Measurements from ENCODE around the gene STUM. TPM values are rescaled to one million over a fixed set of nuclear protein-coding genes. Genes with fewer than 3 reads are reported as not detected.

STUM gene
- total RNA-seq, 1 donor from 2014 or later = 0.55 TPM

DNA sequence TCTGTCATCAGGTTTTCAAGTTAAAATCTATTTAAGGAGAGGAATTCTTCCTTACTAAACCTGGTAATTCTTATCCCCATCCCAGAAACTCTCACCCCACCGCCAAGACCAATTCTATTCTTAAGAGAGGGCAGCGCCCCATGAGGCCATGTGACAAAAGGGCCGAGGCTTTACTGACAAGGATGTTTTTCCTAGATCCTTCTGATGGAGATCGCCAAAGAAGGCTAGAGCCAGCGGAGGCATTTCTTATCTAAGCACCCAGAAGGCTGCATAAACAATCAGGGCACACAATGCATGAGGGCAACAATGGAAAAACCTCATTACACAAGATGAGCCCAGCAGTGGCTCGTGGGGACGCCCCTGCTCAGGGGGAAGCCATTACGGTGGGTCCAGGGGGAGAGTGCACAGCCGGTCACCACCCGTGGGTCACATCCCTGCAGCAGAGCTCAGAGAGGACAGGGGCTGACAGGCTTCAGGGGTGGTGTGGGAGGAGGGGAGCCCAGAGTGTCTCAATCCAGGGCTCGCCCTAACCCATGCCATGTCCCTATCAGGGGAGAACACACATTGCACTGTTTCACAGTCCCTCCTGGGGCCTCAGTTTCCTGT, 101.8 kb downstream of the STUM start:
- Mint-ChIP-seq H3K4me3 (ENCODE audit: low read depth) (no peak overlapping the region), H3K27ac (no peak overlapping the region)

DNA sequence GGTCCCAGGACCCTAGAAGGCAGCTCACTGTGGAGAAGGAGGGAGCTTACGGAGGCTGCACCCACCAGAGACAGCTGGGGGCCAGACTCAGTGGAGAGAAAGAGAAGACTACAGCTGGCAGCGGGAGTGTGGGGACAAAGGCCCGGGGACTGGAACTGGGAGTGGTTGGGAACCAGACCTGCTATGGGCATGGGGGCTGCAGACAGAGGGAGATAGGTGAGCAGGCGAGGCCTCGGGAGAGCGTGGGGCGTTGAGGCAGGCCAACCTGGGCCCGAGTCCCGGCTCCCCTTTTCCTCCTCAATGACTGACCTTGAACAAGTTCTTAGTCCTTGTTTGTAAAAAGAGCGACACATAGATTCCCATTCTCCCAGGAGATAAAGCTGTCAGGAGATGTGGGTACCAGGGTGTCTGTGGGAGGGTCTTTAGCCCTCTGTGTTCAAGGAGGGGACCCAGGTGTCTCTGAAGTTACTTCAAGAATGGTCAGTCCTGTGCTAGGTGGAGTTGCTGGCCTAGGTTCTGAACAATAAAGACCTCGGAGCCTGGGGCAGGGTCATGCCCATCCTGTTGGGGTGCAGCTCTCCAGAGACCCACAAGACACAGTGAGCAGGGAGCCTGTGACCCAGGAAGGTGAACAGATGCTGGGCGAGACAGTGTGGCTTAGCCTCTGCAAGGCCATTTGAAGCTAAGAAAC, 102.6 kb downstream of the STUM start:
- Mint-ChIP-seq H3K27ac (no peak overlapping the region), H3K4me1 (ENCODE audit: low read depth) (peaks cover 5% of the 10 kb centered on the region), H3K36me3 (ENCODE audit: insufficient read depth) (no peaks in the 10 kb centered on the region), H3K4me3 (ENCODE audit: low read depth) (no peak overlapping the region), H3K9me3 (ENCODE audit: low read depth) (no peaks in the 10 kb centered on the region), H3K27me3 (peaks cover 8% of the 10 kb centered on the region)
- DNase-seq (ENCODE audit: low spot score, unreplicated experiment) = no peak
- TF ChIP-seq, protein P1, sequence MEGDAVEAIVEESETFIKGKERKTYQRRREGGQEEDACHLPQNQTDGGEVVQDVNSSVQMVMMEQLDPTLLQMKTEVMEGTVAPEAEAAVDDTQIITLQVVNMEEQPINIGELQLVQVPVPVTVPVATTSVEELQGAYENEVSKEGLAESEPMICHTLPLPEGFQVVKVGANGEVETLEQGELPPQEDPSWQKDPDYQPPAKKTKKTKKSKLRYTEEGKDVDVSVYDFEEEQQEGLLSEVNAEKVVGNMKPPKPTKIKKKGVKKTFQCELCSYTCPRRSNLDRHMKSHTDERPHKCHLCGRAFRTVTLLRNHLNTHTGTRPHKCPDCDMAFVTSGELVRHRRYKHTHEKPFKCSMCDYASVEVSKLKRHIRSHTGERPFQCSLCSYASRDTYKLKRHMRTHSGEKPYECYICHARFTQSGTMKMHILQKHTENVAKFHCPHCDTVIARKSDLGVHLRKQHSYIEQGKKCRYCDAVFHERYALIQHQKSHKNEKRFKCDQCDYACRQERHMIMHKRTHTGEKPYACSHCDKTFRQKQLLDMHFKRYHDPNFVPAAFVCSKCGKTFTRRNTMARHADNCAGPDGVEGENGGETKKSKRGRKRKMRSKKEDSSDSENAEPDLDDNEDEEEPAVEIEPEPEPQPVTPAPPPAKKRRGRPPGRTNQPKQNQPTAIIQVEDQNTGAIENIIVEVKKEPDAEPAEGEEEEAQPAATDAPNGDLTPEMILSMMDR (IDR thresholded peaks at IDR 0.05; ENCODE audit: unreplicated experiment) = no peak

More for the DNA sequence above, 101.8 kb downstream of the STUM start:
- no peaks in the 10 kb centered on the region for H3K36me3 Mint-ChIP-seq (ENCODE audit: insufficient read depth)
- H3K9me3 Mint-ChIP-seq (ENCODE audit: low read depth) = no peaks in the 10 kb centered on the region
- TF ChIP-seq, protein P1 (IDR thresholded peaks at IDR 0.05; ENCODE audit: unreplicated experiment) = peak; percentile 47
- peaks cover 4% of the 10 kb centered on the region for H3K4me1 Mint-ChIP-seq (ENCODE audit: low read depth)
- peaks cover 8% of the 10 kb centered on the region for H3K27me3 Mint-ChIP-seq
- DNase-seq (ENCODE audit: low spot score, unreplicated experiment) = no peak

DNA sequence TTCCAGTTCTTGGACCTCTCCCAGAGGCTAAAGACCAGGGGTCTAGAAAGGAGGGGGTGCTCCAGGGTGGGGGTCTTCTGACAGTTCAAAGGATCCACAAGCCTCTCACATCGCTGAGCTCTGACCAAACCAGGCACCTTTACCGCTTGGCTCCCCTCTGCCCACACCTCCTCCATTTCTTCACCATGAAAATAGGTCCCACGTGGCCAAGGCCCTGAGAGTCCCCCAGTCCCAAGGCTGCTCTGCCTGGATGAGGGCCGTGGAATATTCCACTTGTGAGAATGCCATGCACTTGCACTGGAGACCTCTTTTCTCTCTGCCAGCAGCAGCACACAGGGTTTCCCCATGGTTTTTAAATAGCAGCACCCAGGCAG, 103.2 kb downstream of the STUM start:
- Mint-ChIP-seq H3K4me3 (ENCODE audit: low read depth) (no peak overlapping the region), H3K27ac (no peak overlapping the region), H3K9me3 (ENCODE audit: low read depth) (no peaks in the 10 kb centered on the region), H3K27me3 (peaks cover 8% of the 10 kb centered on the region), H3K4me1 (ENCODE audit: low read depth) (peaks cover 10% of the 10 kb centered on the region), H3K36me3 (ENCODE audit: insufficient read depth) (no peaks in the 10 kb centered on the region)
- TF ChIP-seq, protein P1 (IDR thresholded peaks at IDR 0.05; ENCODE audit: unreplicated experiment) = no peak
- DNase-seq (ENCODE audit: low spot score, unreplicated experiment) = no peak

DNA sequence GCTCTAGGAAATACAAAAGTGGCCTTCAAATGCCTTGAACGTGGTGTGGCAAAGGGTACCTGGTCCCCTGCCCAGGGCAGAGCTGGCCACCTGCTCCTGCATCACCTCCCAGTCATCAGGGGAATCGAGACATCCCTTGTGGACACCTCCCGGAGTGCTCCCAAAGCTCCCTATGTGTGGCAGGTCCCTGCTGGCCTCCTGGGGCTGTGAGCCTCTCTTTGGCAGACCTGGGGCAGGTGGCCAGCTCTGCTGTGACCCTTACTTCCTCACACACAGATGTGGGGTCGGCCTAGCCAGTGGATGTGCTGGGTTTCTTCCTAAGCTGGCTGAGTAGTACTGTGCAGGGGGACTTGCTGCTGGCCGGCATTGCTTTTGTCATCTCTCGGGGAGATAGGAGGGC, 104.0 kb downstream of the STUM start:
- Mint-ChIP-seq H3K4me1 (ENCODE audit: low read depth) (peaks cover 16% of the 10 kb centered on the region), H3K4me3 (ENCODE audit: low read depth) (no peak overlapping the region), H3K9me3 (ENCODE audit: low read depth) (no peaks in the 10 kb centered on the region), H3K27ac (no peak overlapping the region), H3K36me3 (ENCODE audit: insufficient read depth) (no peaks in the 10 kb centered on the region), H3K27me3 (peaks cover 8% of the 10 kb centered on the region)
- TF ChIP-seq, protein P1 (IDR thresholded peaks at IDR 0.05; ENCODE audit: unreplicated experiment) = no peak
- DNase-seq (ENCODE audit: low spot score, unreplicated experiment) = no peak

DNA sequence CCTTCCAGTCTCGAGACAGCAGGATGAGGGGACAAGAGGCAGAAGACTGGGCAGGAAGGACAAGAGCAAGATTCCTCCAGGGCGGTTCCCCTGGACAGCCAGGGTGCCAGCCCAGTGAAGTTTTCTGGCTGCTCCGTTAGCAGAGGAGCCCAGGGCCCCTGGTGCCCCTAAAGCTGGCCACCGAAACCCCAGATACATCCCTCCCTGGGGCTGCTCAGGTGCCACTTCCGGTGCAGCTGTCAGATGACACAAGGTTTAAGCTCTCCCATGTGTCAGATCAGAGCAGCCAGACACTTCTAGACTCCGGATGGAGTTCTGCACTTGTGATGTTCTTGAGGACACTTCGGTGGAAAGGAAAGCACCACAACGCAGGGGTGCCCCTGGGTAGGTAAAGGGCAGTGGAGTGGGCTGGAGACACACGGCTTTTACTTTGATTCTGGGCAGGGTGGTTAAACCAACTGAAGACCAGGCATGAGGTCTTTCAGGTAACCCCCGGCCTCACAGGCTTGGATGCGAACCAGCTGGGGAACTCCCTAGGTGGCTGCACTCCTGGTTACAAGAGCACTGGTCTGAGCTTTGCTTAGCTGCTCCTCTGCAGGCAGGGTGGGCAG, 104.9 kb downstream of the STUM start:
- H3K36me3 Mint-ChIP-seq (ENCODE audit: insufficient read depth) = no peaks in the 10 kb centered on the region
- peaks cover 17% of the 10 kb centered on the region for H3K4me1 Mint-ChIP-seq (ENCODE audit: low read depth)
- DNase-seq (ENCODE audit: low spot score, unreplicated experiment) = no peak
- H3K4me3 Mint-ChIP-seq (ENCODE audit: low read depth) = no peak overlapping the region
- no peak overlapping the region for H3K27ac Mint-ChIP-seq
- no peaks in the 10 kb centered on the region for H3K9me3 Mint-ChIP-seq (ENCODE audit: low read depth)
- peaks cover 8% of the 10 kb centered on the region for H3K27me3 Mint-ChIP-seq
- TF ChIP-seq, protein P1 (IDR thresholded peaks at IDR 0.05; ENCODE audit: unreplicated experiment) = no peak
